ENCODE results near the gene TRIM71. TPM values are rescaled to one million over a fixed set of nuclear protein-coding genes. Genes with fewer than 3 reads are reported as not detected.

Gene TRIM71
- total RNA-seq, 1 donor from 2014 or later, result not detected

- Mint-ChIP-seq H3K27ac (ENCODE audit: unreplicated experiment) (no peak overlapping the region), H3K4me1 (ENCODE audit: unreplicated experiment) (peaks cover 6% of the 10 kb centered on the region), H3K9me3 (ENCODE audit: unreplicated experiment) (no peaks in the 10 kb centered on the region), H3K36me3 (ENCODE audit: unreplicated experiment) (no peaks in the 10 kb centered on the region), H3K4me3 (ENCODE audit: unreplicated experiment) (no peak overlapping the region), H3K27me3 (ENCODE audit: unreplicated experiment) (peaks cover 4% of the 10 kb centered on the region)
- TF ChIP-seq, protein P1, sequence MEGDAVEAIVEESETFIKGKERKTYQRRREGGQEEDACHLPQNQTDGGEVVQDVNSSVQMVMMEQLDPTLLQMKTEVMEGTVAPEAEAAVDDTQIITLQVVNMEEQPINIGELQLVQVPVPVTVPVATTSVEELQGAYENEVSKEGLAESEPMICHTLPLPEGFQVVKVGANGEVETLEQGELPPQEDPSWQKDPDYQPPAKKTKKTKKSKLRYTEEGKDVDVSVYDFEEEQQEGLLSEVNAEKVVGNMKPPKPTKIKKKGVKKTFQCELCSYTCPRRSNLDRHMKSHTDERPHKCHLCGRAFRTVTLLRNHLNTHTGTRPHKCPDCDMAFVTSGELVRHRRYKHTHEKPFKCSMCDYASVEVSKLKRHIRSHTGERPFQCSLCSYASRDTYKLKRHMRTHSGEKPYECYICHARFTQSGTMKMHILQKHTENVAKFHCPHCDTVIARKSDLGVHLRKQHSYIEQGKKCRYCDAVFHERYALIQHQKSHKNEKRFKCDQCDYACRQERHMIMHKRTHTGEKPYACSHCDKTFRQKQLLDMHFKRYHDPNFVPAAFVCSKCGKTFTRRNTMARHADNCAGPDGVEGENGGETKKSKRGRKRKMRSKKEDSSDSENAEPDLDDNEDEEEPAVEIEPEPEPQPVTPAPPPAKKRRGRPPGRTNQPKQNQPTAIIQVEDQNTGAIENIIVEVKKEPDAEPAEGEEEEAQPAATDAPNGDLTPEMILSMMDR (IDR thresholded peaks at IDR 0.05), result no peak
- DNase-seq (ENCODE audit: extremely low spot score, unreplicated experiment), result no peak
Measured at GRCh38 chr3:32859604-32860237, 41.9 kb downstream of the TRIM71 start.

GRCh38 chr3:32860499-32860898 is 42.7 kb downstream of the TRIM71 start:
- H3K27me3 Mint-ChIP-seq (ENCODE audit: unreplicated experiment), result peaks cover 4% of the 10 kb centered on the region
- TF ChIP-seq, protein P1 (IDR thresholded peaks at IDR 0.05), result no peak
- H3K4me1 Mint-ChIP-seq (ENCODE audit: unreplicated experiment), result peaks cover 6% of the 10 kb centered on the region
- no peak overlapping the region for H3K27ac Mint-ChIP-seq (ENCODE audit: unreplicated experiment)
- H3K4me3 Mint-ChIP-seq (ENCODE audit: unreplicated experiment), result no peak overlapping the region
- H3K36me3 Mint-ChIP-seq (ENCODE audit: unreplicated experiment), result no peaks in the 10 kb centered on the region
- no peaks in the 10 kb centered on the region for H3K9me3 Mint-ChIP-seq (ENCODE audit: unreplicated experiment)
- DNase-seq (ENCODE audit: extremely low spot score, unreplicated experiment), result no peak

DNA sequence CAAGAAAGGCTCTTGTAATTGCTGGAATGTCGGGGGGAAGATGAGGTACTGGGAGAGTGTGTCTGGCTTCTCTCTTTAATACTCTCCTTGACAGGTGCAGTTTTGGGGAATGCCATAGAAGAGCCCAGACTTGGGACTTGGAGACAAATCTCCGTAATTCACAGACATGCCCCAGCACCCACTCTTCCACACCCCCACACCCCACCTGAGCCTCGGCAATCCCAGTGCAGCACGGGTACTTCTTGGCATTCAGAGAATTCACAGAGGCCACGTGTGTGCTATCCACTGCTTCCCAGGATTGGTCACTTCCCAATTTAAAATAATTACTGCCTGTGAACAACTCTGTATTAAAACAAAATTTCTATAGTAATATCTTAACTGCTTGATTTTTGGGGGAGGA is 43.9 kb downstream of the TRIM71 start:
- TF ChIP-seq, protein P1 (IDR thresholded peaks at IDR 0.05), result no peak
- Mint-ChIP-seq H3K27ac (ENCODE audit: unreplicated experiment) (no peak overlapping the region), H3K9me3 (ENCODE audit: unreplicated experiment) (no peaks in the 10 kb centered on the region), H3K27me3 (ENCODE audit: unreplicated experiment) (peaks cover 4% of the 10 kb centered on the region), H3K36me3 (ENCODE audit: unreplicated experiment) (no peaks in the 10 kb centered on the region), H3K4me1 (ENCODE audit: unreplicated experiment) (peaks cover 6% of the 10 kb centered on the region), H3K4me3 (ENCODE audit: unreplicated experiment) (no peak overlapping the region)
- no peak for DNase-seq (ENCODE audit: extremely low spot score, unreplicated experiment)

DNA sequence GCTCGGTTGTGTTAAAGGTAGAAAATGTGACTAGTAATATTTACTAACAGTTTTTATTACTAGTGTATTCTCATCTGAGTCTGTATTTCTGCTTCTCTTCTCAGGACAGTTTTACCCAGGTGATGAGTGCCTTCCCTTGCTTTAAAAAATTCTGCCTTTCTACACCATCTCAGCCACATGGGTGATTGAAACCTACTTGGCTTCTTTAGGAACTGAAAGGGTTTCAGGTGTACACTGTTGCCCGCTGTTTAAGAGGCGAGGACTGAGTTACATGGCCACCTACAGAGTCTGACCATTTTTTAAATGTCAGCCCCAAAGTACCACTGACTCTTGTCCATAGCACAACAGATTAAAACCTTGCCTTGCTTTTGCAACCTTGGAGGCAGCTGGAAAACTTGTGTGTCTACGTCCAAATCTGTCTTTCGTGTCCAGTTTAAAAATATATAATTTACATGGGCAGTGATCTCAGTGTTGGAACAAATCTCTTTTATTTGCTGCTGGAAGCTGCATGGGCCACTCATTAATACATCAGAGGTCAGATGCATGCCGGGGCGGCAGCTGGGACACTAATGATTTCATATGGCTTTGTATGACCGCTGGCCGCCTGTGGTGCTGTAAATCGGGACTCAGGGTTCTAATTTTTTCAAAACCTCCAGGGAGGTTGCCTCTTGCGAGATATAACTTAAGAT is 44.6 kb downstream of the TRIM71 start:
- Mint-ChIP-seq H3K36me3 (ENCODE audit: unreplicated experiment) (no peaks in the 10 kb centered on the region), H3K4me1 (ENCODE audit: unreplicated experiment) (peaks cover 6% of the 10 kb centered on the region)

GRCh38 chr3:32862936-32863487 is 45.2 kb downstream of the TRIM71 start:
- no peak for DNase-seq (ENCODE audit: extremely low spot score, unreplicated experiment)
- Mint-ChIP-seq H3K27ac (ENCODE audit: unreplicated experiment) (no peak overlapping the region), H3K9me3 (ENCODE audit: unreplicated experiment) (no peaks in the 10 kb centered on the region), H3K4me3 (ENCODE audit: unreplicated experiment) (no peak overlapping the region), H3K36me3 (ENCODE audit: unreplicated experiment) (no peaks in the 10 kb centered on the region), H3K4me1 (ENCODE audit: unreplicated experiment) (peaks cover 6% of the 10 kb centered on the region), H3K27me3 (ENCODE audit: unreplicated experiment) (no peaks in the 10 kb centered on the region)
- TF ChIP-seq, protein P1 (IDR thresholded peaks at IDR 0.05), result no peak

More for the DNA sequence above, 44.6 kb downstream of the TRIM71 start:
- no peak overlapping the region for H3K4me3 Mint-ChIP-seq (ENCODE audit: unreplicated experiment)
- H3K9me3 Mint-ChIP-seq (ENCODE audit: unreplicated experiment), result no peaks in the 10 kb centered on the region
- no peak for DNase-seq (ENCODE audit: extremely low spot score, unreplicated experiment)
- no peaks in the 10 kb centered on the region for H3K27me3 Mint-ChIP-seq (ENCODE audit: unreplicated experiment)
- TF ChIP-seq, protein P1 (IDR thresholded peaks at IDR 0.05), result no peak
- no peak overlapping the region for H3K27ac Mint-ChIP-seq (ENCODE audit: unreplicated experiment)
